ENCODE measurements around the gene ITGB8. TPM values are rescaled to one million over a fixed set of nuclear protein-coding genes. Genes with fewer than 3 reads are reported as not detected.

The ITGB8 gene
- total RNA-seq, 4 donors from 2014 or later, result 0.31 to 0.90 (median 0.56) TPM

- H3K4me3 ChIP-seq, result no peak overlapping the region
- no peak for TF ChIP-seq POLR2A (IDR thresholded peaks at IDR 0.05)
- TF ChIP-seq, protein P1, sequence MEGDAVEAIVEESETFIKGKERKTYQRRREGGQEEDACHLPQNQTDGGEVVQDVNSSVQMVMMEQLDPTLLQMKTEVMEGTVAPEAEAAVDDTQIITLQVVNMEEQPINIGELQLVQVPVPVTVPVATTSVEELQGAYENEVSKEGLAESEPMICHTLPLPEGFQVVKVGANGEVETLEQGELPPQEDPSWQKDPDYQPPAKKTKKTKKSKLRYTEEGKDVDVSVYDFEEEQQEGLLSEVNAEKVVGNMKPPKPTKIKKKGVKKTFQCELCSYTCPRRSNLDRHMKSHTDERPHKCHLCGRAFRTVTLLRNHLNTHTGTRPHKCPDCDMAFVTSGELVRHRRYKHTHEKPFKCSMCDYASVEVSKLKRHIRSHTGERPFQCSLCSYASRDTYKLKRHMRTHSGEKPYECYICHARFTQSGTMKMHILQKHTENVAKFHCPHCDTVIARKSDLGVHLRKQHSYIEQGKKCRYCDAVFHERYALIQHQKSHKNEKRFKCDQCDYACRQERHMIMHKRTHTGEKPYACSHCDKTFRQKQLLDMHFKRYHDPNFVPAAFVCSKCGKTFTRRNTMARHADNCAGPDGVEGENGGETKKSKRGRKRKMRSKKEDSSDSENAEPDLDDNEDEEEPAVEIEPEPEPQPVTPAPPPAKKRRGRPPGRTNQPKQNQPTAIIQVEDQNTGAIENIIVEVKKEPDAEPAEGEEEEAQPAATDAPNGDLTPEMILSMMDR (IDR thresholded peaks at IDR 0.05 in 4 of 5, conservative IDR thresholded peaks at IDR 0.05 in 1 of 5), result no peak
- H3K27ac ChIP-seq, result no peak overlapping the region
- H3K9me3 ChIP-seq, result no peaks in the 10 kb centered on the region
- intact Hi-C loops (cut with DNase I; ENCODE audit: low total_unique reads), result no loop called here
- in situ Hi-C loops (cut with MboI; ENCODE audit: low sequenced_read_pairs in 4 of 4), result no loop called here
- DNase-seq, result no peak
- no peaks in the 10 kb centered on the region for H3K4me1 ChIP-seq
- no peaks in the 10 kb centered on the region for H3K27me3 ChIP-seq
- no peak for ATAC-seq
- no peaks in the 10 kb centered on the region for H3K36me3 ChIP-seq
These were observed 71.4 kb downstream of the ITGB8 start for GRCh38 chr7:20401861-20402746.

GRCh38 chr7:20402747-20403230 is 72.1 kb downstream of the ITGB8 start:
- H3K36me3 ChIP-seq, result no peaks in the 10 kb centered on the region
- H3K27me3 ChIP-seq, result no peaks in the 10 kb centered on the region
- no peak overlapping the region for H3K4me3 ChIP-seq
- in situ Hi-C loops (cut with MboI; ENCODE audit: low sequenced_read_pairs in 4 of 4) (no loop called here), intact Hi-C loops (cut with DNase I; ENCODE audit: low total_unique reads) (no loop called here)
- H3K27ac ChIP-seq, result no peak overlapping the region
- DNase-seq, result no peak
- no peaks in the 10 kb centered on the region for H3K9me3 ChIP-seq
- ATAC-seq, result no peak
- TF ChIP-seq, protein P1 (IDR thresholded peaks at IDR 0.05 in 4 of 5, conservative IDR thresholded peaks at IDR 0.05 in 1 of 5), result no peak
- no peak for TF ChIP-seq POLR2A (IDR thresholded peaks at IDR 0.05)
- H3K4me1 ChIP-seq, result peaks cover 0 to 2% of the 10 kb centered on the region in 2 donors

DNA sequence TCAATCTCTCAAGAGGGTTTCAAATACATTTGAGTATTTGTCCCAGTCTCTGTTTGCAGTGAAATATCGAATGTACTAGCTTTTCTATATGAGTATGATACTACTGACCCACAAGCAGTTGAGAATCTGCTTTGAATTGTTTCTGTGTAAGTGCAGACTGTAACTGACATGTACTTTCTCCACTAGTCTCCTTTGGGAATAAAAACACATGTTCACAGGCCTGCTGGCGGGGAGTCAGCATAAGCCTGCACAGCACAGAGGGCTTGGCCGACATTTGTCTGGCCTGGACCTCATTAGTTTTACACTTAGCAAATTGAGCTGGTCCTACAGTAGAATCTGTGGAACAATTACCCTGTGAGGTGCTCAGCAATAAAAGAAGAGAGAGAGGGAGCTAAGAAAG is 72.6 kb downstream of the ITGB8 start:
- no peaks in the 10 kb centered on the region for H3K36me3 ChIP-seq
- no peaks in the 10 kb centered on the region for H3K9me3 ChIP-seq
- intact Hi-C loops (cut with DNase I; ENCODE audit: low total_unique reads) (no loop called here), in situ Hi-C loops (cut with MboI; ENCODE audit: low sequenced_read_pairs in 4 of 4) (no loop called here)
- no peak for DNase-seq
- no peaks in the 10 kb centered on the region for H3K27me3 ChIP-seq
- peaks cover 0 to 4% of the 10 kb centered on the region in 2 donors for H3K4me1 ChIP-seq
- no peak overlapping the region for H3K27ac ChIP-seq
- no peak for ATAC-seq
- H3K4me3 ChIP-seq, result no peak overlapping the region
- no peak for TF ChIP-seq POLR2A (IDR thresholded peaks at IDR 0.05)
- TF ChIP-seq, protein P1 (IDR thresholded peaks at IDR 0.05 in 4 of 5, conservative IDR thresholded peaks at IDR 0.05 in 1 of 5), result no peak

- no peaks in the 10 kb centered on the region for H3K27me3 ChIP-seq
- no peaks in the 10 kb centered on the region for H3K9me3 ChIP-seq
- intact Hi-C loops (cut with DNase I; ENCODE audit: low total_unique reads) (no loop called here), in situ Hi-C loops (cut with MboI; ENCODE audit: low sequenced_read_pairs in 4 of 4) (no loop called here)
- no peaks in the 10 kb centered on the region for H3K36me3 ChIP-seq
- no peak overlapping the region for H3K27ac ChIP-seq
- no peak for DNase-seq
- no peak overlapping the region for H3K4me3 ChIP-seq
- peaks cover 0 to 4% of the 10 kb centered on the region in 2 donors for H3K4me1 ChIP-seq
- ATAC-seq, result no peak
- TF ChIP-seq POLR2A (IDR thresholded peaks at IDR 0.05), result no peak
- TF ChIP-seq, protein P1 (IDR thresholded peaks at IDR 0.05 in 4 of 5, conservative IDR thresholded peaks at IDR 0.05 in 1 of 5), result no peak
These were observed 73.6 kb downstream of the ITGB8 start for GRCh38 chr7:20404320-20404719.

All from gastrocnemius medialis (tissue), 4 donors.